HEK293T (cell line): Measurements from ENCODE around the gene CHST1.

ENCODE experiments used
- CTCF ChIA-PET: fragments of 350-600 bp; formaldehyde crosslinking; extraction: SDS; loops from one replicate; lab custom pipeline; 2021; ENCODE audit warnings: antibody characterized with exemption, inconsistent platforms; lab: Yijun Ruan, JAX
- POLR2A ChIA-PET: fragments of 350-600 bp; formaldehyde crosslinking; extraction: SDS; loops from one replicate; lab custom pipeline; 2020; ENCODE audit warnings: antibody characterized with exemption, inconsistent platforms; lab: Yijun Ruan, JAX
- DNase-seq: peaks from one replicate; pipeline ENCODE4 v3.0.0; 2012; ENCODE audit warnings: mixed read lengths; ENCODE audit errors: extremely low spot score
- ARNT ChIP-seq: fragments of 450-650 bp; IDR thresholded peaks from 2 replicates; pipeline ENCODE4 v1.6.1; 2017; ENCODE audit warnings: mild to moderate bottlenecking
- BHLHE40 ChIP-seq: fragments of 450-650 bp; IDR thresholded peaks from 2 replicates; pipeline ENCODE4 v1.6.1; 2016; ENCODE audit warnings: mild to moderate bottlenecking, moderate library complexity, borderline replicate concordance
- CTBP1 ChIP-seq: fragments of 450-650 bp; IDR thresholded peaks from 2 replicates; pipeline ENCODE4 v1.6.1; 2016; ENCODE audit warnings: borderline replicate concordance
- ELF4 ChIP-seq: fragments of 450-650 bp; IDR thresholded peaks from 2 replicates; pipeline ENCODE4 v1.6.1; 2017; ENCODE audit warnings: antibody characterized with exemption
- FOXA1 ChIP-seq: fragments of 450-650 bp; IDR thresholded peaks from 2 replicates; pipeline ENCODE4 v1.6.1; 2016; ENCODE audit warnings: mild to moderate bottlenecking
- FOXK2 ChIP-seq: fragments of 450-650 bp; IDR thresholded peaks from 2 replicates; pipeline ENCODE4 v1.6.1; 2016; ENCODE audit warnings: mild to moderate bottlenecking
- FOXM1 ChIP-seq: fragments of 450-650 bp; IDR thresholded peaks from 2 replicates; pipeline ENCODE4 v1.6.1; 2017; ENCODE audit warnings: mild to moderate bottlenecking, borderline replicate concordance
- HDGF ChIP-seq: fragments of 450-650 bp; IDR thresholded peaks from 2 replicates; pipeline ENCODE4 v1.6.1; 2017; ENCODE audit warnings: antibody characterized with exemption, borderline replicate concordance
- L3MBTL2 ChIP-seq: fragments of 450-650 bp; conservative IDR thresholded peaks from 2 replicates; pipeline ENCODE4 v1.6.1; 2016; ENCODE audit warnings: mild to moderate bottlenecking
- LEF1 ChIP-seq: fragments of 450-650 bp; IDR thresholded peaks from 2 replicates; pipeline ENCODE4 v1.6.1; 2017; ENCODE audit warnings: mild to moderate bottlenecking, borderline replicate concordance
- NFRKB ChIP-seq: fragments of 450-650 bp; IDR thresholded peaks from 2 replicates; pipeline ENCODE4 v1.6.1; 2016; ENCODE audit warnings: mild to moderate bottlenecking, moderate library complexity
- PKNOX1 ChIP-seq: fragments of 450-650 bp; IDR thresholded peaks from 2 replicates; pipeline ENCODE4 v1.6.1; 2016
- SP1 ChIP-seq: fragments of 450-650 bp; IDR thresholded peaks from 2 replicates; pipeline ENCODE4 v1.6.1; 2017
- SUZ12 ChIP-seq: fragments of 450-650 bp; IDR thresholded peaks from 2 replicates; pipeline ENCODE4 v1.6.1; 2016; ENCODE audit warnings: mild to moderate bottlenecking
- TARDBP ChIP-seq: fragments of 450-650 bp; IDR thresholded peaks from 2 replicates; pipeline ENCODE4 v1.6.1; 2016
- ZNF384 ChIP-seq: fragments of 450-650 bp; IDR thresholded peaks from 2 replicates; pipeline ENCODE4 v1.6.1; 2016

The CHST1 gene

GRCh38 chr11:45665933-45666647 lies 668 bp upstream of the CHST1 start:
- ChIA-PET POLR2A (no interaction called here), CTCF (interaction anchor here (1.2 kb wide), 2 partner anchors 13 to 105 kb away, joined by 3 to 4 read pairs; no protein-coding TSS in a partner anchor)
- DNase-seq = no peak
- TF ChIP-seq ZNF384 (no peak), L3MBTL2 (no peak), SUZ12 (no peak), SP1 (no peak), CTBP1 (no peak), LEF1 (no peak), HDGF (no peak), ELF4 (no peak), PKNOX1 (no peak), TARDBP (no peak), FOXK2 (no peak), FOXM1 (no peak), NFRKB (no peak), ARNT (no peak)

- DNase-seq = peak; percentile 24
- TF ChIP-seq LEF1 = no peak
- TF ChIP-seq HDGF = no peak
- no peak for TF ChIP-seq FOXA1
- no peak for TF ChIP-seq NFRKB
- no peak for TF ChIP-seq FOXK2
- TF ChIP-seq PKNOX1 = no peak
- TF ChIP-seq CTBP1 = no peak
- no peak for TF ChIP-seq SUZ12
- no peak for TF ChIP-seq L3MBTL2
- no peak for TF ChIP-seq ZNF384
- ChIA-PET CTCF (interaction anchor here (2.2 to 2.5 kb wide), 2 partner anchors 10 to 107 kb away, joined by 14 to 17 read pairs; no protein-coding TSS in a partner anchor), POLR2A (interaction anchor here (0.8 kb wide), 1 partner anchor 107 kb away, joined by 4 read pairs; no protein-coding TSS in a partner anchor)
These were observed 831 bp downstream of the CHST1 start for GRCh38 chr11:45664376-45665205.

GRCh38 chr11:45663486-45664375 lies 1.7 kb downstream of the CHST1 start:
- DNase-seq = no peak
- CTCF ChIA-PET = interaction anchor here (2.2 to 2.5 kb wide), 2 partner anchors 9 to 108 kb away, joined by 14 to 17 read pairs; no protein-coding TSS in a partner anchor
- TF ChIP-seq HDGF (no peak), PKNOX1 (no peak), ELF4 (no peak), BHLHE40 (no peak), ARNT (no peak), FOXA1 (no peak), LEF1 (no peak)
- POLR2A ChIA-PET = no interaction called here

GRCh38 chr11:45662665-45663485 lies 2.5 kb downstream of the CHST1 start:
- CTCF ChIA-PET = interaction anchor here (2.2 to 2.5 kb wide), 2 partner anchors 8 to 109 kb away, joined by 14 to 17 read pairs; no protein-coding TSS in a partner anchor
- DNase-seq = no peak
- POLR2A ChIA-PET = no interaction called here
- TF ChIP-seq FOXM1 = no peak
- no peak for TF ChIP-seq ELF4
- no peak for TF ChIP-seq ARNT
- no peak for TF ChIP-seq BHLHE40
- no peak for TF ChIP-seq PKNOX1
- TF ChIP-seq CTBP1 = no peak
- TF ChIP-seq SP1 = no peak
- TF ChIP-seq FOXA1 = no peak
- no peak for TF ChIP-seq TARDBP
- TF ChIP-seq FOXK2 = no peak
- no peak for TF ChIP-seq NFRKB
- TF ChIP-seq SUZ12 = no peak
- TF ChIP-seq LEF1 = no peak
